ENCODE measurements around the gene PGS1. TPM values are rescaled to one million over a fixed set of nuclear protein-coding genes. Genes with fewer than 3 reads are reported as not detected.
A peak's percentile ranks its signal among the peaks of the same experiment; 100 is the strongest.

PGS1 gene
- total RNA-seq, 2 experiments from 2014 or later: 59.6 to 61.3 TPM

- Histone ChIP-seq H3K36me3 (ENCODE audit: insufficient read depth, low read length) (no peaks in the 10 kb centered on the region), H4K20me1 (ENCODE audit: insufficient read depth, low read length) (no peaks in the 10 kb centered on the region), H3K9me3 (ENCODE audit: low read length) (no peaks in the 10 kb centered on the region), H2AFZ (ENCODE audit: low read length) (no peak overlapping the region), H3K27ac (ENCODE audit: low read depth, low read length, poor library complexity, severe bottlenecking) (no peak overlapping the region), H3K4me1 (ENCODE audit: insufficient read depth, low read length, poor library complexity, severe bottlenecking) (no peaks in the 10 kb centered on the region), H3K4me2 (ENCODE audit: low read length) (no peak overlapping the region), H3K9me2 (ENCODE audit: insufficient read depth, low read length) (no peaks in the 10 kb centered on the region), H3K79me2 (ENCODE audit: insufficient read depth, low read depth, low read length) (no peaks in the 10 kb centered on the region), H3K4me3 (ENCODE audit: low read depth, low read length, poor library complexity, severe bottlenecking) (no peak overlapping the region)
- intact Hi-C loops (cut with micrococcal nuclease; ENCODE audit: unreplicated experiment): no loop called here
- ChIA-PET POLR2A (no interaction called here), CTCF (ENCODE audit: unreplicated experiment) (no interaction called here)
- no TSS peak for BruUV-seq (replicated peaks)
- TF ChIP-seq CTCF (conservative IDR thresholded peaks at IDR 0.05; ENCODE audit: low read length) (no peak), EZH2phosphoT487 (IDR thresholded peaks at IDR 0.05; ENCODE audit: borderline replicate concordance, low read depth, low read length) (no peak)
- no peak for DNase-seq (ENCODE audit: low spot score)
Observed at GRCh38 chr17:78444392-78444791, 65.9 kb downstream of the PGS1 start.

- Histone ChIP-seq H3K27ac (ENCODE audit: low read depth, low read length, poor library complexity, severe bottlenecking) (no peak overlapping the region), H3K79me2 (ENCODE audit: insufficient read depth, low read depth, low read length) (no peaks in the 10 kb centered on the region), H3K4me2 (ENCODE audit: low read length) (no peak overlapping the region), H3K4me1 (ENCODE audit: insufficient read depth, low read length, poor library complexity, severe bottlenecking) (peaks cover 8% of the 10 kb centered on the region), H3K9me3 (ENCODE audit: low read length) (no peaks in the 10 kb centered on the region), H4K20me1 (ENCODE audit: insufficient read depth, low read length) (no peaks in the 10 kb centered on the region), H3K36me3 (ENCODE audit: insufficient read depth, low read length) (no peaks in the 10 kb centered on the region), H3K9me2 (ENCODE audit: insufficient read depth, low read length) (no peaks in the 10 kb centered on the region), H3K4me3 (ENCODE audit: low read depth, low read length, poor library complexity, severe bottlenecking) (no peak overlapping the region), H2AFZ (ENCODE audit: low read length) (no peak overlapping the region)
- no peak for DNase-seq (ENCODE audit: low spot score)
- TF ChIP-seq EZH2phosphoT487 (IDR thresholded peaks at IDR 0.05; ENCODE audit: borderline replicate concordance, low read depth, low read length): no peak
- TF ChIP-seq CTCF (conservative IDR thresholded peaks at IDR 0.05; ENCODE audit: low read length): no peak
- intact Hi-C loops (cut with micrococcal nuclease; ENCODE audit: unreplicated experiment): no loop called here
- no TSS peak for BruUV-seq (replicated peaks)
- ChIA-PET POLR2A (no interaction called here), CTCF (ENCODE audit: unreplicated experiment) (no interaction called here)
Observed at GRCh38 chr17:78446833-78447232, 68.4 kb downstream of the PGS1 start.

- Histone ChIP-seq H3K4me1 (ENCODE audit: insufficient read depth, low read length, poor library complexity, severe bottlenecking) (peaks cover 8% of the 10 kb centered on the region), H3K9me2 (ENCODE audit: insufficient read depth, low read length) (no peaks in the 10 kb centered on the region), H3K9me3 (ENCODE audit: low read length) (no peaks in the 10 kb centered on the region), H2AFZ (ENCODE audit: low read length) (no peak overlapping the region), H4K20me1 (ENCODE audit: insufficient read depth, low read length) (no peaks in the 10 kb centered on the region), H3K27ac (ENCODE audit: low read depth, low read length, poor library complexity, severe bottlenecking) (no peak overlapping the region), H3K79me2 (ENCODE audit: insufficient read depth, low read depth, low read length) (no peaks in the 10 kb centered on the region), H3K4me2 (ENCODE audit: low read length) (no peak overlapping the region), H3K4me3 (ENCODE audit: low read depth, low read length, poor library complexity, severe bottlenecking) (no peak overlapping the region), H3K36me3 (ENCODE audit: insufficient read depth, low read length) (no peaks in the 10 kb centered on the region)
- no peak for DNase-seq (ENCODE audit: low spot score)
- TF ChIP-seq CTCF (conservative IDR thresholded peaks at IDR 0.05; ENCODE audit: low read length): peak; percentile 65
- no peak for TF ChIP-seq EZH2phosphoT487 (IDR thresholded peaks at IDR 0.05; ENCODE audit: borderline replicate concordance, low read depth, low read length)
- intact Hi-C loops (cut with micrococcal nuclease; ENCODE audit: unreplicated experiment): no loop called here
- ChIA-PET CTCF (ENCODE audit: unreplicated experiment) (interaction anchor here (0.5 kb wide), 2 partner anchors 14 to 685 kb away, joined by 3 to 4 read pairs; no protein-coding TSS in a partner anchor), POLR2A (interaction anchor here (0.6 kb wide), 1 partner anchor 20 kb away, joined by 6 read pairs; no protein-coding TSS in a partner anchor)
- no TSS peak for BruUV-seq (replicated peaks)
Observed at GRCh38 chr17:78448356-78448993, 70.0 kb downstream of the PGS1 start.
